RWPE1 (cell line): Measurements from ENCODE around the gene AS3MT.

Experiments used
- CTCF ChIA-PET: fragments of 350-600 bp; sonication (Branson Sonifier 250); formaldehyde crosslinking; extraction: SDS; loops from one replicate; lab custom pipeline; 2021; lab: Yijun Ruan, JAX
- POLR2A ChIA-PET: fragments of 400-600 bp; formaldehyde crosslinking; extraction: SDS; loops from one replicate; lab custom pipeline; 2020; ENCODE audit warnings: antibody characterized with exemption; ENCODE audit not compliant: low non-redundant PET; lab: Yijun Ruan, JAX
- DNase-seq: peaks from one replicate; pipeline ENCODE4 v3.0.0; 2012; ENCODE audit warnings: low spot score
- H3K27ac ChIP-seq: fragments of 450-650 bp; 2 replicates; pipeline ENCODE4 v1.5.1; 2017
- CTCF ChIP-seq: fragments of 450-650 bp; conservative IDR thresholded peaks from 2 replicates; pipeline ENCODE4 v1.5.1; 2017; ENCODE audit warnings: low read depth, mild to moderate bottlenecking

The AS3MT gene

GRCh38 chr10:102872163-102872562, 2.9 kb downstream of the AS3MT start:
- ChIA-PET POLR2A (no interaction called here), CTCF (interaction anchor here (0.5 kb wide), 1 partner anchor 26 kb away, joined by 3 read pairs; no protein-coding TSS in a partner anchor)
- no peak for TF ChIP-seq CTCF

GRCh38 chr10:102876747-102877153, 7.5 kb downstream of the AS3MT start:
- CTCF ChIA-PET: interaction anchor here (0.9 to 1.4 kb wide), 3 partner anchors 21 to 42 kb away, joined by 3 to 4 read pairs (median 3); no protein-coding TSS in a partner anchor
- TF ChIP-seq CTCF: no peak
- POLR2A ChIA-PET: no interaction called here

More at GRCh38 chr10:102872163-102872562, 2.9 kb downstream of the AS3MT start:
- no peak overlapping the region for H3K27ac ChIP-seq
- no peak for DNase-seq

GRCh38 chr10:102878629-102879028, 9.4 kb downstream of the AS3MT start:
- DNase-seq: no peak
- ChIA-PET POLR2A (no interaction called here), CTCF (no interaction called here)
- no peak for TF ChIP-seq CTCF
- H3K27ac ChIP-seq: no peak overlapping the region

More at GRCh38 chr10:102876747-102877153, 7.5 kb downstream of the AS3MT start:
- DNase-seq: no peak
- H3K27ac ChIP-seq: no peak overlapping the region

- no peak for DNase-seq
- ChIA-PET CTCF (interaction anchor here (0.7 kb wide), 1 partner anchor 65 kb away, joined by 3 read pairs; no protein-coding TSS in a partner anchor), POLR2A (no interaction called here)
- no peak for TF ChIP-seq CTCF
- no peak overlapping the region for H3K27ac ChIP-seq
These were observed 11.0 kb downstream of the AS3MT start for GRCh38 chr10:102880256-102880655.

- ChIA-PET CTCF (interaction anchor here (0.5 to 1.3 kb wide), 3 partner anchors 14 to 82 kb away, joined by 3 to 8 read pairs (median 3); no protein-coding TSS in a partner anchor), POLR2A (no interaction called here)
- H3K27ac ChIP-seq: no peak overlapping the region
- TF ChIP-seq CTCF: no peak
- DNase-seq: no peak
These were observed 18.8 kb downstream of the AS3MT start for GRCh38 chr10:102888048-102888447.

GRCh38 chr10:102894466-102895213, 25.4 kb downstream of the AS3MT start:
- no peak for DNase-seq
- TF ChIP-seq CTCF: no peak
- ChIA-PET POLR2A (no interaction called here), CTCF (interaction anchor here (0.6 to 1.0 kb wide), 2 partner anchors 14 to 59 kb away, joined by 3 read pairs; no protein-coding TSS in a partner anchor)
- no peak overlapping the region for H3K27ac ChIP-seq
